IMR-90 (cell line): ENCODE data around the gene CACNA1I. TPM values are rescaled to one million over a fixed set of nuclear protein-coding genes. Genes with fewer than 3 reads are reported as not detected.

Experiments used
- ATAC-seq: fragments of 200-7000 bp; cut with Tn5 transposase; 2 replicates; pipeline ENCODE4 v1.9.1; 2020; ENCODE audit warnings: low read depth, mild to moderate bottlenecking, moderate library complexity
- BruUV-seq: library from RNA; stranded (reverse); fragments of 400-500 nt; replicated peaks from 2 replicates; lab custom pipeline; 2021; lab: Mats Ljungman, UMichigan
- CTCF ChIA-PET: fragments of 300-600 bp; formaldehyde crosslinking; extraction: SDS; loops from one replicate; lab custom pipeline; 2021; ENCODE audit warnings: antibody characterized with exemption; lab: Yijun Ruan, JAX
- POLR2A ChIA-PET: fragments of 300-600 bp; sonication (Branson Sonifier 250); formaldehyde crosslinking; loops from one replicate; lab custom pipeline; 2022; ENCODE audit warnings: antibody characterized with exemption; ENCODE audit not compliant: unreplicated experiment; lab: Charles Lee
- DNase-seq: peaks from one replicate; pipeline ENCODE4 v3.0.0; 2013
- H2AFZ ChIP-seq: replicated peaks from 2 replicates; pipeline ENCODE3; 2013; ENCODE audit warnings: low read length, mild to moderate bottlenecking; ENCODE audit not compliant: poor library complexity
- H2AK5ac ChIP-seq: 2 replicates; pipeline ENCODE4 v1.6.1; 2013; ENCODE audit warnings: low read depth, low read length, inconsistent platforms
- H2AK9ac ChIP-seq: replicated peaks from 2 replicates; pipeline ENCODE3; 2013; ENCODE audit warnings: mild to moderate bottlenecking, low read depth, low read length, moderate library complexity; ENCODE audit not compliant: poor library complexity
- H2BK120ac ChIP-seq: 2 replicates; pipeline ENCODE4 v1.6.1; 2013; ENCODE audit warnings: low read depth, low read length, inconsistent platforms
- H2BK15ac ChIP-seq: 3 replicates; pipeline ENCODE4 v1.6.1; 2013; ENCODE audit warnings: low read depth, low read length, inconsistent platforms
- H2BK20ac ChIP-seq: 2 replicates; pipeline ENCODE4 v1.6.1; 2013; ENCODE audit warnings: low read depth, mild to moderate bottlenecking, inconsistent platforms, low read length, moderate library complexity
- H2BK5ac ChIP-seq: 2 replicates; pipeline ENCODE4 v1.6.1; 2013; ENCODE audit warnings: mild to moderate bottlenecking, low read depth, low read length, inconsistent platforms; ENCODE audit not compliant: poor library complexity, severe bottlenecking
- H3K14ac ChIP-seq: replicated peaks from 2 replicates; pipeline ENCODE4 v1.6.1; 2013; ENCODE audit warnings: low read depth, low read length, inconsistent platforms
- H3K18ac ChIP-seq: 2 replicates; pipeline ENCODE4 v1.6.1; 2013; ENCODE audit warnings: low read depth, low read length, control low read depth
- H3K23ac ChIP-seq: 2 replicates; pipeline ENCODE4 v1.6.1; 2013; ENCODE audit warnings: low read depth, low read length, inconsistent platforms
- H3K27ac ChIP-seq: 2 replicates; pipeline ENCODE4 v1.5.1; 2013; ENCODE audit warnings: mild to moderate bottlenecking, control low read depth, low read length; ENCODE audit not compliant: insufficient read depth
- H3K27me3 ChIP-seq: 2 replicates; pipeline ENCODE4 v1.6.1; 2013; ENCODE audit warnings: low read length; ENCODE audit not compliant: control insufficient read depth, insufficient read depth
- H3K36me3 ChIP-seq: 2 replicates; pipeline ENCODE4 v1.6.1; 2013; ENCODE audit warnings: low read length, mixed read lengths; ENCODE audit not compliant: control insufficient read depth, insufficient read depth
- H3K4ac ChIP-seq: 2 replicates; pipeline ENCODE4 v1.6.1; 2013; ENCODE audit warnings: low read depth, low read length, inconsistent platforms
- H3K4me1 ChIP-seq: 2 replicates; pipeline ENCODE4 v1.6.1; 2013; ENCODE audit warnings: low read length, mixed read lengths; ENCODE audit not compliant: control insufficient read depth, insufficient read depth
- H3K4me2 ChIP-seq: 2 replicates; pipeline ENCODE4 v1.6.1; 2013; ENCODE audit warnings: low read depth, mild to moderate bottlenecking, control low read depth, low read length, moderate library complexity
- H3K4me3 ChIP-seq: 2 replicates; pipeline ENCODE4 v1.5.1; 2013; ENCODE audit warnings: low read depth, mild to moderate bottlenecking, control low read depth, low read length, moderate library complexity; ENCODE audit not compliant: insufficient read depth
- H3K56ac ChIP-seq: 2 replicates; pipeline ENCODE4 v1.6.1; 2013; ENCODE audit warnings: low read length, inconsistent platforms; ENCODE audit not compliant: insufficient read depth; ENCODE audit errors: extremely low read depth
- H3K79me1 ChIP-seq, 2 experiments: 2 replicates each; pipeline ENCODE4 v1.6.1; 2013; ENCODE audit warnings: low read length in 2 of 2, inconsistent platforms in 1 of 2, low read depth in 1 of 2
- H3K9ac ChIP-seq: 2 replicates; pipeline ENCODE4 v1.6.1; 2013; ENCODE audit warnings: low read depth, low read length, control low read depth
- H3K9me1 ChIP-seq: 2 replicates; pipeline ENCODE4 v1.6.1; 2013; ENCODE audit warnings: low read length, inconsistent platforms; ENCODE audit not compliant: insufficient read depth
- H3K9me3 ChIP-seq: 2 replicates; pipeline ENCODE4 v1.6.1; 2013; ENCODE audit warnings: low read length; ENCODE audit not compliant: control insufficient read depth, insufficient read depth
- H4K20me1 ChIP-seq: 2 replicates; pipeline ENCODE4 v1.6.1; 2013; ENCODE audit warnings: low read length, inconsistent platforms; ENCODE audit not compliant: insufficient read depth
- H4K5ac ChIP-seq: 2 replicates; pipeline ENCODE4 v1.6.1; 2013; ENCODE audit warnings: mild to moderate bottlenecking, low read depth, low read length, control low read depth
- H4K8ac ChIP-seq, 2 experiments: 2 replicates each; pipeline ENCODE4 v1.6.1; 2013; ENCODE audit warnings: low read depth in 2 of 2, low read length in 2 of 2, control low read depth in 1 of 2, inconsistent platforms in 1 of 2
- H4K91ac ChIP-seq: 2 replicates; pipeline ENCODE4 v1.6.1; 2013; ENCODE audit warnings: low read depth, low read length, inconsistent platforms; ENCODE audit not compliant: insufficient read depth
- CTCF ChIP-seq: conservative IDR thresholded peaks from 2 replicates; pipeline ENCODE4 v1.5.1; 2012; ENCODE audit warnings: mild to moderate bottlenecking, low read depth, low read length, improper control_type of control experiment
- WGBS, 2 experiments: methylation state at CpG; one replicate each; pipeline versions ENCODE4 v1.1.5 to v1.1.7; 2013; ENCODE audit warnings: missing lambda C conversion rate in 2 of 2; ENCODE audit not compliant: insufficient read length in 1 of 2; ENCODE audit errors: extremely low coverage in 2 of 2; 5-methylcytosine and 5-hydroxymethylcytosine counted together
- dilution Hi-C: fragments of 300-500 bp; cut with HindIII; formaldehyde crosslinking; loops from one replicate; pipeline ENCODE4 v1.14.3; 2018; ENCODE audit warnings: low sequenced_read_pairs; ENCODE audit not compliant: unreplicated experiment
- in situ Hi-C: fragments of 300-500 bp; cut with MboI; formaldehyde crosslinking; loops from 3 replicates; pipeline ENCODE4 v1.14.3; 2019; ENCODE audit warnings: low sequenced_read_pairs, inconsistent platforms, mixed read lengths
- intact Hi-C: fragments of 100-400 bp; cut with micrococcal nuclease; formaldehyde crosslinking; loops from 2 replicates; pipeline ENCODE4 v1.10.0; 2022
- polyA plus RNA-seq, 3 experiments: library from polyadenylated mRNA; depleted of rRNA; stranded (reverse); fragments of >200 nt; gene quantifications; 2 replicates each; pipeline ENCODE4 v1.2.3, GENCODE V29; 2012; ENCODE audit warnings: low replicate concordance in 1 of 3
- total RNA-seq: library from RNA; depleted of rRNA; stranded (reverse); fragments of >200 nt; gene quantifications from 2 replicates; pipeline ENCODE4 v1.2.3, GENCODE V29; 2012

Gene CACNA1I
- total and polyA plus RNA-seq, 2 of the 4 experiments (the other 2 are of a cell fraction) = under 0.01 to 0.02 TPM

- CTCF ChIA-PET = no interaction called here
- peaks cover 7% of the 10 kb centered on the region for H3K4me1 ChIP-seq
- H4K20me1 ChIP-seq = peaks cover 3% of the 10 kb centered on the region; the same call in 1 of the 2 replicates
- H3K23ac ChIP-seq = no peak overlapping the region
- in situ Hi-C loops = no loop called here
- no peak overlapping the region for H2AFZ ChIP-seq
- no peak overlapping the region; the same call in none of the 2 replicates for H2AK5ac ChIP-seq
- H4K91ac ChIP-seq = no peak overlapping the region
- no peak overlapping the region for H3K14ac ChIP-seq
- H2BK15ac ChIP-seq = no peak overlapping the region; the same call in 2 of the 3 replicates
- intact Hi-C loops = no loop called here
- no peak overlapping the region for H4K8ac ChIP-seq
- WGBS, 2 experiments = no CpG with 5 or more reads among the region's 2 CpGs
- H3K4me2 ChIP-seq = no peak overlapping the region
- POLR2A ChIA-PET = no interaction called here
- no peak overlapping the region for H2AK9ac ChIP-seq
- H3K27ac ChIP-seq = no peak overlapping the region
- no peak overlapping the region for H2BK5ac ChIP-seq
- no peaks in the 10 kb centered on the region for H3K79me1 ChIP-seq
- H3K4ac ChIP-seq = no peak overlapping the region; the same call in 1 of the 2 replicates
- no peaks in the 10 kb centered on the region for H3K36me3 ChIP-seq
- H3K4me3 ChIP-seq = no peak overlapping the region
- no peak overlapping the region for H4K5ac ChIP-seq
- H3K18ac ChIP-seq = no peak overlapping the region
- no TSS peak for BruUV-seq
- peaks cover 15% of the 10 kb centered on the region for H3K9me1 ChIP-seq
- H3K9me3 ChIP-seq = peaks cover 3% of the 10 kb centered on the region; the same call in 1 of the 2 replicates
- ATAC-seq (no peak), DNase-seq (no peak)
- TF ChIP-seq CTCF = no peak
- dilution Hi-C loops = no loop called here
- H3K27me3 ChIP-seq = peaks cover 20% of the 10 kb centered on the region
- peak overlapping the region; percentile 19; the same call in 1 of the 2 replicates for H2BK120ac ChIP-seq
- no peak overlapping the region for H3K56ac ChIP-seq
- no peak overlapping the region for H3K9ac ChIP-seq
- H2BK20ac ChIP-seq = peak overlapping the region; percentile 27; the same call in 1 of the 2 replicates
Observed at GRCh38 chr22:39575552-39575825, 4.9 kb downstream of the CACNA1I start.
